ENCODE results near the gene KLC1. TPM values are rescaled to one million over a fixed set of nuclear protein-coding genes. Genes with fewer than 3 reads are reported as not detected.

The KLC1 gene
- total RNA-seq, 1 donor from 2014 or later: 238 TPM

- Histone ChIP-seq H2AFZ (ENCODE audit: low read depth, low read length) (peak within 1 kb of the TSS; percentile 11), H3K27me3 (ENCODE audit: insufficient read depth, low read length) (no peaks in the 10 kb centered on the region), H3K4me1 (ENCODE audit: insufficient read depth, low read length) (peaks cover 42% of the 10 kb centered on the region), H4K20me1 (ENCODE audit: insufficient read depth, low read length) (peaks cover 68% of the 10 kb centered on the region), H3K27ac (ENCODE audit: low read depth, low read length) (peak within 1 kb of the TSS; percentile 65), H3K4me2 (ENCODE audit: low read length) (peak within 1 kb of the TSS; percentile 99), H3K36me3 (ENCODE audit: insufficient read depth, low read length) (no peaks in the 10 kb centered on the region), H3K9ac (ENCODE audit: low read length) (peak within 1 kb of the TSS; percentile 84), H3K79me2 (ENCODE audit: insufficient read depth, low read length) (peaks cover 71% of the 10 kb centered on the region), H3K4me3 (ENCODE audit: insufficient read depth, low read depth, low read length) (peak within 1 kb of the TSS; percentile 71), H3K9me3 (ENCODE audit: insufficient read depth, low read depth, low read length) (no peaks in the 10 kb centered on the region)
- peak within 1 kb of the TSS; percentile 81 for H3K27ac Mint-ChIP-seq (ENCODE audit: unreplicated experiment)
- H3K4me3 Mint-ChIP-seq (ENCODE audit: unreplicated experiment): peak within 1 kb of the TSS; percentile 89
- TF ChIP-seq CTCF (IDR thresholded peaks at IDR 0.05; ENCODE audit: insufficient read depth, low read depth, low read length): no peak
- no peak for TF ChIP-seq EZH2 (IDR thresholded peaks at IDR 0.05; ENCODE audit: insufficient read depth, low read length)
- DNase-seq (ENCODE audit: low read depth): peak; percentile 96
- H3K4me1 Mint-ChIP-seq (ENCODE audit: low read depth, unreplicated experiment): peaks cover 31% of the 10 kb centered on the region
- no peaks in the 10 kb centered on the region for H3K9me3 Mint-ChIP-seq (ENCODE audit: unreplicated experiment)
- peak; percentile 56 for FAIRE-seq
- H3K36me3 Mint-ChIP-seq (ENCODE audit: low read depth, unreplicated experiment): peaks cover 7% of the 10 kb centered on the region
- no peaks in the 10 kb centered on the region for H3K27me3 Mint-ChIP-seq (ENCODE audit: low read depth, unreplicated experiment)
These were observed 86.3 kb downstream of the KLC1 start, which contains the start of the genes XRCC3 and ZFYVE21 for GRCh38 chr14:103715052-103716000. XRCC3 (minus strand) TSS chr14:103715451; CDS start chr14:103711087, 4,364 bp downstream. ZFYVE21 (plus strand) TSS chr14:103715810; CDS start chr14:103715842, 32 bp downstream.

GRCh38 chr14:103716091-103716801, 87.2 kb downstream of the KLC1 start:
- TF ChIP-seq CTCF (IDR thresholded peaks at IDR 0.05; ENCODE audit: insufficient read depth, low read depth, low read length) (no peak), EZH2 (IDR thresholded peaks at IDR 0.05; ENCODE audit: insufficient read depth, low read length) (no peak)
- H3K79me2 ChIP-seq (ENCODE audit: insufficient read depth, low read length): peaks cover 80% of the 10 kb centered on the region
- DNase-seq (ENCODE audit: low read depth) (no peak), FAIRE-seq (no peak)
- H3K27me3 Mint-ChIP-seq (ENCODE audit: low read depth, unreplicated experiment): no peaks in the 10 kb centered on the region
- no peaks in the 10 kb centered on the region for H3K36me3 ChIP-seq (ENCODE audit: insufficient read depth, low read length)
- H3K9ac ChIP-seq (ENCODE audit: low read length): peak overlapping the region; percentile 84
- H3K27ac Mint-ChIP-seq (ENCODE audit: unreplicated experiment): peak overlapping the region; percentile 72
- H3K9me3 Mint-ChIP-seq (ENCODE audit: unreplicated experiment): no peaks in the 10 kb centered on the region
- H2AFZ ChIP-seq (ENCODE audit: low read depth, low read length): peak overlapping the region; percentile 11
- peak overlapping the region; percentile 43 for H3K27ac ChIP-seq (ENCODE audit: low read depth, low read length)
- peaks cover 28% of the 10 kb centered on the region for H3K4me1 Mint-ChIP-seq (ENCODE audit: low read depth, unreplicated experiment)
- peak overlapping the region; percentile 71 for H3K4me3 ChIP-seq (ENCODE audit: insufficient read depth, low read depth, low read length)
- H3K4me3 Mint-ChIP-seq (ENCODE audit: unreplicated experiment): peak overlapping the region; percentile 88
- H3K9me3 ChIP-seq (ENCODE audit: insufficient read depth, low read depth, low read length): no peaks in the 10 kb centered on the region
- no peaks in the 10 kb centered on the region for H3K27me3 ChIP-seq (ENCODE audit: insufficient read depth, low read length)
- H3K4me2 ChIP-seq (ENCODE audit: low read length): peak overlapping the region; percentile 99
- H4K20me1 ChIP-seq (ENCODE audit: insufficient read depth, low read length): peaks cover 70% of the 10 kb centered on the region
- peaks cover 45% of the 10 kb centered on the region for H3K4me1 ChIP-seq (ENCODE audit: insufficient read depth, low read length)
- peaks cover 4% of the 10 kb centered on the region for H3K36me3 Mint-ChIP-seq (ENCODE audit: low read depth, unreplicated experiment)
